GM19455 (cell line): ENCODE data around the gene CENPC.
A peak's percentile ranks its signal among the peaks of the same experiment; 100 is the strongest.
"Not testable (repeated sequence)": the region's sequence is repeated elsewhere in the genome, so short reads cannot be mapped to it uniquely, and the experiment has no call there.

ENCODE experiments used
- ATAC-seq: cut with Tn5 transposase; IDR thresholded peaks from one replicate; pipeline ENCODE4 v1.9.1; 2021; ENCODE audit not compliant: unreplicated experiment

The CENPC gene

GRCh38 chr4:67554096-67554495, 8.8 kb upstream of the CENPC start:
- no peak for ATAC-seq

GRCh38 chr4:67552146-67552792, 7.0 kb upstream of the CENPC start:
- not testable (repeated sequence) for ATAC-seq

GRCh38 chr4:67550857-67551256, 5.6 kb upstream of the CENPC start:
- peak; percentile 44 for ATAC-seq

- peak; percentile 38 for ATAC-seq
Measured at GRCh38 chr4:67550451-67550850, 5.1 kb upstream of the CENPC start.

GRCh38 chr4:67549123-67549522, 3.8 kb upstream of the CENPC start:
- ATAC-seq = peak; percentile 25

- ATAC-seq = no peak
Measured at GRCh38 chr4:67546971-67547370, 1.7 kb upstream of the CENPC start.

- ATAC-seq = no peak
Measured at GRCh38 chr4:67546004-67546356, 677 bp upstream of the CENPC start.

- no peak for ATAC-seq
Measured at GRCh38 chr4:67542076-67542475, 3.2 kb downstream of the CENPC start.

- ATAC-seq = no peak
Measured at GRCh38 chr4:67539830-67540229, 5.5 kb downstream of the CENPC start.

- no peak for ATAC-seq
Measured at GRCh38 chr4:67535280-67535840, 9.9 kb downstream of the CENPC start.

GRCh38 chr4:67533112-67533511, 12.2 kb downstream of the CENPC start:
- ATAC-seq = no peak

GRCh38 chr4:67532397-67532796, 12.9 kb downstream of the CENPC start:
- not testable (repeated sequence) for ATAC-seq

GRCh38 chr4:67531379-67531962, 13.8 kb downstream of the CENPC start:
- no peak for ATAC-seq

- ATAC-seq = not testable (repeated sequence)
Measured at GRCh38 chr4:67524140-67524539, 21.2 kb downstream of the CENPC start.

- ATAC-seq = no peak
Measured at GRCh38 chr4:67522851-67523671, 22.2 kb downstream of the CENPC start.

- no peak for ATAC-seq
Measured at GRCh38 chr4:67522230-67522629, 23.1 kb downstream of the CENPC start.

- ATAC-seq = peak; percentile 80
Measured at GRCh38 chr4:67521506-67521905, 23.8 kb downstream of the CENPC start.

- no peak for ATAC-seq
Measured at GRCh38 chr4:67520141-67520540, 25.2 kb downstream of the CENPC start.

- no peak for ATAC-seq
Measured at GRCh38 chr4:67512501-67512900, 32.8 kb downstream of the CENPC start.

- no peak for ATAC-seq
Measured at GRCh38 chr4:67500373-67500772, 44.9 kb downstream of the CENPC start.

GRCh38 chr4:67499799-67500198, 45.5 kb downstream of the CENPC start:
- peak; percentile 72 for ATAC-seq
